ENCODE measurements around the gene ERF.

- no peak for TF ChIP-seq EZH2 (IDR thresholded peaks at IDR 0.05; ENCODE audit: borderline replicate concordance)
- no peak for TF ChIP-seq CTCF (IDR thresholded peaks at IDR 0.05; ENCODE audit: poor library complexity)
- TF ChIP-seq EZH2phosphoT487 (IDR thresholded peaks at IDR 0.05; ENCODE audit: low read depth, severe bottlenecking, unreplicated experiment), result no peak
Measured at GRCh38 chr19:42287017-42287826, 32.3 kb upstream of the ERF start.
